Spleen (tissue), 11 donors: Measurements from ENCODE around the gene CPNE1. TPM values are rescaled to one million over a fixed set of nuclear protein-coding genes. Genes with fewer than 3 reads are reported as not detected.

Source experiments
- DNase-seq: peaks from one replicate; pipeline ENCODE4 v3.0.0-alpha.2; 2020
- H3K27ac ChIP-seq, 8 donors: fragments of 200-600 bp; sonication (generic) in 7 of 8; 1 replicate in 4 of 8; 2 replicates in 4 of 8; pipeline versions ENCODE4 v1.5.0 to v1.8.0; 2016 to 2021; ENCODE audit warnings: inconsistent platforms in 4 of 8, mild to moderate bottlenecking in 4 of 8, moderate library complexity in 1 of 8
- H3K27me3 ChIP-seq, 7 donors: fragments of 200-600 bp; sonication (generic) in 6 of 7; replicated peaks in 1 of 7; 1 replicate in 4 of 7; 2 replicates in 3 of 7; pipeline versions ENCODE4 v1.5.0 to v1.8.0; 2016 to 2021; ENCODE audit warnings: inconsistent platforms in 3 of 7, mild to moderate bottlenecking in 1 of 7
- H3K36me3 ChIP-seq, 6 donors: fragments of 200-600 bp; sonication (generic) in 5 of 6; 1 replicate in 4 of 6; 2 replicates in 2 of 6; pipeline versions ENCODE4 v1.5.0 to v1.8.0; 2016 to 2021; ENCODE audit warnings: inconsistent platforms in 2 of 6
- H3K4me1 ChIP-seq, 6 donors: fragments of 200-600 bp; sonication (generic) in 5 of 6; 1 replicate in 3 of 6; 2 replicates in 3 of 6; pipeline versions ENCODE4 v1.5.0 to v1.8.0; 2016 to 2021; ENCODE audit warnings: inconsistent platforms in 3 of 6
- H3K4me3 ChIP-seq, 8 donors: fragments of 200-600 bp; sonication (generic) in 7 of 8; 1 replicate in 4 of 8; 2 replicates in 4 of 8; pipeline versions ENCODE4 v1.5.0 to v1.8.0; 2016 to 2021; ENCODE audit warnings: inconsistent platforms in 4 of 8, mild to moderate bottlenecking in 4 of 8, moderate library complexity in 2 of 8
- H3K9me3 ChIP-seq, 8 donors: fragments of 200-600 bp; sonication (generic) in 7 of 8; 1 replicate in 4 of 8; 2 replicates in 4 of 8; pipeline versions ENCODE4 v1.5.0 to v1.8.0; 2016 to 2021; ENCODE audit warnings: inconsistent platforms in 4 of 8
- CTCF ChIP-seq, 11 experiments: fragments of 200-600 bp in 7 of 11; fragments of 450-650 bp in 4 of 11; sonication (generic) in 4 of 11; IDR thresholded peaks in 8 of 11; conservative IDR thresholded peaks in 3 of 11; 1 replicate in 7 of 11; 2 replicates in 4 of 11; pipeline versions ENCODE4 v1.4.0 to v1.8.0; 2016 to 2021; ENCODE audit warnings: antibody characterized with exemption in 11 of 11, inconsistent platforms in 4 of 11, mild to moderate bottlenecking in 1 of 11
- POLR2A ChIP-seq, 3 donors: fragments of 450-650 bp; IDR thresholded peaks; one replicate each; pipeline ENCODE4 v1.5.1; 2017; ENCODE audit warnings: antibody characterized with exemption in 3 of 3, mild to moderate bottlenecking in 1 of 3
- POLR2AphosphoS5 ChIP-seq, 3 donors: sonication (generic); formaldehyde crosslinking; IDR thresholded peaks; one replicate each; pipeline ENCODE4 v1.5.1; 2017; ENCODE audit warnings: antibody characterized with exemption in 3 of 3
- whole genome bisulfite sequencing, 5 donors: extraction: QIAGEN DNeasy Blood & Tissue Kit in 3 of 5; methylation state at CpG; one replicate each; pipeline versions ENCODE4 v1.1.5 to v1.1.7; 2013 to 2018; 5-methylcytosine and 5-hydroxymethylcytosine counted together
- intact Hi-C: fragments of 100-400 bp; cut with DNase I; formaldehyde crosslinking; loops from one replicate; pipeline ENCODE4 v1.15.0; 2023; ENCODE audit warnings: low total_unique reads
- polyA plus RNA-seq, 3 donors: library from polyadenylated mRNA; stranded (reverse); fragments of 200-250 nt; gene quantifications; one replicate each; pipeline ENCODE4 v1.2.1, GENCODE V29; 2013
- total RNA-seq, 7 donors: library from RNA; depleted of rRNA in 3 of 7; stranded (reverse); fragments of >200 nt in 3 of 7; fragmentation: NEBNext Ultra II Directional in 4 of 7; extraction: Animal tissue kit (Norgen Biotek cat#: 25700) in 4 of 7; gene quantifications; one replicate each; pipeline versions ENCODE4 v1.1.0 to v1.2.1, GENCODE V29; 2016 to 2021
- donor health status: healthy with polysubstance abuse.
- donor health status: DM: no; HTN: no; CAD: no; lungs with moderate emphysema.
- donor health status: DM: no; HTN: no; CAD: no.
- donor health status: Bipolar disorder and iron deficiency.
- donor health status: healthy.
- donor health status: DM: no; HTN: no; CAD: no.
- donor health status: DM: yes; HTN: yes; CAD: no.

CPNE1 gene
- total and polyA plus RNA-seq, 10 donors: 93.9 to 247 (median 221) TPM

- WGBS, 5 donors: 90 to 95% (median 92%) methylated on average over 3 to 9 of the region's 9 CpGs
- Histone ChIP-seq H3K36me3 (no peaks in the 10 kb centered on the region), H3K9me3 (no peaks in the 10 kb centered on the region), H3K4me3 (no peak overlapping the region), H3K4me1 (peaks cover 8 to 23% (median 19%) of the 10 kb centered on the region in 6 donors), H3K27ac (no peak overlapping the region), H3K27me3 (peaks cover 0 to 44% (median 23%) of the 10 kb centered on the region in 7 donors)
- no peak for DNase-seq
- TF ChIP-seq POLR2A (IDR thresholded peaks at IDR 0.05) (no peak), CTCF (IDR thresholded peaks at IDR 0.05 in 8 of 11, conservative IDR thresholded peaks at IDR 0.05 in 3 of 11) (no peak), POLR2AphosphoS5 (IDR thresholded peaks at IDR 0.05) (no peak)
- intact Hi-C loops: no loop called here
Observed at GRCh38 chr20:35599776-35600120, 65.0 kb downstream of the CPNE1 start.

GRCh38 chr20:35598899-35599775, 65.6 kb downstream of the CPNE1 start:
- Histone ChIP-seq H3K4me1 (peaks cover 8 to 23% (median 19%) of the 10 kb centered on the region in 6 donors), H3K9me3 (no peaks in the 10 kb centered on the region), H3K27ac (no peak overlapping the region), H3K4me3 (no peak overlapping the region), H3K36me3 (no peaks in the 10 kb centered on the region), H3K27me3 (peaks cover 0 to 44% (median 23%) of the 10 kb centered on the region in 7 donors)
- intact Hi-C loops: no loop called here
- TF ChIP-seq POLR2AphosphoS5 (IDR thresholded peaks at IDR 0.05): no peak
- whole genome bisulfite sequencing, 5 donors: 81 to 90% (median 85%) methylated on average over 19 to 22 of the region's 22 CpGs
- DNase-seq: peak; percentile 51

GRCh38 chr20:35598476-35598875, 66.2 kb downstream of the CPNE1 start:
- peak; percentile 22 for DNase-seq
- H3K4me1 ChIP-seq: peaks cover 8 to 23% (median 19%) of the 10 kb centered on the region in 6 donors
- WGBS, 5 donors: 72 to 80% (median 75%) methylated on average over 7 of the region's 7 CpGs
- peaks cover 0 to 44% (median 23%) of the 10 kb centered on the region in 7 donors for H3K27me3 ChIP-seq
- no peaks in the 10 kb centered on the region for H3K9me3 ChIP-seq
- H3K4me3 ChIP-seq: no peak overlapping the region
- intact Hi-C loops: no loop called here
- no peak for TF ChIP-seq POLR2A (IDR thresholded peaks at IDR 0.05)
- no peak for TF ChIP-seq POLR2AphosphoS5 (IDR thresholded peaks at IDR 0.05)
- TF ChIP-seq CTCF (IDR thresholded peaks at IDR 0.05 in 8 of 11, conservative IDR thresholded peaks at IDR 0.05 in 3 of 11): no peak
- no peaks in the 10 kb centered on the region for H3K36me3 ChIP-seq
- no peak overlapping the region for H3K27ac ChIP-seq

GRCh38 chr20:35597186-35597585, 67.5 kb downstream of the CPNE1 start:
- intact Hi-C loops: no loop called here
- DNase-seq: no peak
- H3K4me3 ChIP-seq: no peak overlapping the region
- H3K36me3 ChIP-seq: no peaks in the 10 kb centered on the region
- TF ChIP-seq POLR2AphosphoS5 (IDR thresholded peaks at IDR 0.05): no peak
- TF ChIP-seq POLR2A (IDR thresholded peaks at IDR 0.05): no peak
- no peak for TF ChIP-seq CTCF (IDR thresholded peaks at IDR 0.05 in 8 of 11, conservative IDR thresholded peaks at IDR 0.05 in 3 of 11)
- no peak overlapping the region for H3K27ac ChIP-seq
- peaks cover 8 to 20% (median 19%) of the 10 kb centered on the region in 6 donors for H3K4me1 ChIP-seq
- H3K9me3 ChIP-seq: no peaks in the 10 kb centered on the region
- peaks cover 0 to 37% (median 19%) of the 10 kb centered on the region in 7 donors for H3K27me3 ChIP-seq
- 80 to 95% (median 87%) methylated on average over 2 of the region's 2 CpGs for WGBS, 5 donors
